Measurements from ENCODE around the gene ZPLD1. TPM values are rescaled to one million over a fixed set of nuclear protein-coding genes. Genes with fewer than 3 reads are reported as not detected.

ZPLD1 gene
- total RNA-seq, 1 experiment from 2014 or later = not detected

DNA sequence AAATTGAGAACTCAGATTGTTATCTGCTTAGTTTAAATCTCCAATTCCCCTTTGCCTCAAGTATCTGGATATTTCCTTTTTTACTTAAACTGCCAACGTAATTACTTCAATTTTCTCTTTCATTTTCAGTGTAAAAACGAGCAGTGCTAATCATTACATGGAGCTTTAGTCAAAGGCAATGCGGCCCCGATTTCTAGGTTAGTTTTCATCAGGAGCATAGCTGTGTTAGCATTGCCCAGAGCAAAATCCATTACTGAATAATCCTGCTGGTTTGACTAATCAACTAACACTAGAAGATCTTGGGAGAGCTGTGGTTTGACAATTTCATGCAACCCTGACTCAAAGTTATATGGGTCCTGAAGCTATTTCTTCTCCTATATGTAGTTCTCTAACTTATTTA lies 46.2 kb downstream of the ZPLD1 start:
- Histone ChIP-seq H3K23ac (ENCODE audit: insufficient read length, low read depth, low read length) (no peak overlapping the region), H2AFZ (ENCODE audit: low read length) (no peak overlapping the region), H2BK15ac (ENCODE audit: low read depth, low read length) (no peak overlapping the region), H3K23me2 (ENCODE audit: insufficient read length, low read depth, low read length, poor library complexity, severe bottlenecking) (no peaks in the 10 kb centered on the region), H3K27ac (ENCODE audit: insufficient read length, low read depth, low read length) (no peak overlapping the region), H3K27me3 (ENCODE audit: insufficient read depth, low read length) (no peaks in the 10 kb centered on the region), H4K8ac (replicated peaks; ENCODE audit: insufficient read length, low read depth, low read length) (no peak overlapping the region), H2BK5ac (ENCODE audit: insufficient read length, low read length) (no peak overlapping the region), H4K91ac (ENCODE audit: insufficient read length, low read depth, low read length) (no peak overlapping the region), H3K79me2 (ENCODE audit: insufficient read depth, low read length) (no peaks in the 10 kb centered on the region), H3K4me1 (ENCODE audit: insufficient read depth, low read length) (no peaks in the 10 kb centered on the region), H3K4ac (ENCODE audit: low read depth, low read length) (no peak overlapping the region), H2BK20ac (ENCODE audit: low read depth, low read length, poor library complexity, severe bottlenecking) (no peak overlapping the region), H3K4me2 (ENCODE audit: insufficient read depth, insufficient read length, low read length) (no peak overlapping the region), H4K5ac (ENCODE audit: insufficient read length, low read depth, low read length) (no peak overlapping the region), H2AK5ac (ENCODE audit: insufficient read length, low read length) (no peak overlapping the region), H3K14ac (ENCODE audit: insufficient read depth, low read length) (no peak overlapping the region), H3K56ac (ENCODE audit: insufficient read length, low read depth, low read length) (no peak overlapping the region), H3K9ac (ENCODE audit: extremely low read depth, insufficient read length, low read length) (no peak overlapping the region), H3T11ph (ENCODE audit: low read length) (no peak overlapping the region), H2BK12ac (ENCODE audit: insufficient read length, low read depth, low read length) (no peak overlapping the region), H3K18ac (ENCODE audit: insufficient read length, low read depth, low read length) (no peak overlapping the region), H3K79me1 (ENCODE audit: insufficient read depth, low read depth, low read length, poor library complexity, severe bottlenecking) (no peaks in the 10 kb centered on the region), H2BK120ac (ENCODE audit: low read depth, low read length, poor library complexity, severe bottlenecking) (no peak overlapping the region), H3K9me3 (ENCODE audit: control insufficient read depth, low read depth, low read length) (no peaks in the 10 kb centered on the region), H4K20me1 (ENCODE audit: control insufficient read depth, insufficient read depth, insufficient read length) (no peaks in the 10 kb centered on the region)
- Mint-ChIP-seq H3K9me3 (no peaks in the 10 kb centered on the region), H3K27me3 (ENCODE audit: low read depth) (no peaks in the 10 kb centered on the region), H3K4me1 (peaks cover 2 to 8% of the 10 kb centered on the region in 2 experiments; a peak in 3 of 4 replicates), H3K27ac (no peak overlapping the region), H3K4me3 (no peak overlapping the region), H3K36me3 (ENCODE audit: insufficient read depth in 1 of 3, low read depth in 3 of 3) (no peaks in the 10 kb centered on the region; a peak in 1 of 7 replicates)
- no peak for DNase-seq
- TF ChIP-seq, protein P1, sequence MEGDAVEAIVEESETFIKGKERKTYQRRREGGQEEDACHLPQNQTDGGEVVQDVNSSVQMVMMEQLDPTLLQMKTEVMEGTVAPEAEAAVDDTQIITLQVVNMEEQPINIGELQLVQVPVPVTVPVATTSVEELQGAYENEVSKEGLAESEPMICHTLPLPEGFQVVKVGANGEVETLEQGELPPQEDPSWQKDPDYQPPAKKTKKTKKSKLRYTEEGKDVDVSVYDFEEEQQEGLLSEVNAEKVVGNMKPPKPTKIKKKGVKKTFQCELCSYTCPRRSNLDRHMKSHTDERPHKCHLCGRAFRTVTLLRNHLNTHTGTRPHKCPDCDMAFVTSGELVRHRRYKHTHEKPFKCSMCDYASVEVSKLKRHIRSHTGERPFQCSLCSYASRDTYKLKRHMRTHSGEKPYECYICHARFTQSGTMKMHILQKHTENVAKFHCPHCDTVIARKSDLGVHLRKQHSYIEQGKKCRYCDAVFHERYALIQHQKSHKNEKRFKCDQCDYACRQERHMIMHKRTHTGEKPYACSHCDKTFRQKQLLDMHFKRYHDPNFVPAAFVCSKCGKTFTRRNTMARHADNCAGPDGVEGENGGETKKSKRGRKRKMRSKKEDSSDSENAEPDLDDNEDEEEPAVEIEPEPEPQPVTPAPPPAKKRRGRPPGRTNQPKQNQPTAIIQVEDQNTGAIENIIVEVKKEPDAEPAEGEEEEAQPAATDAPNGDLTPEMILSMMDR (conservative IDR thresholded peaks at IDR 0.05) = no peak
- no CpG with 5 or more reads among the region's 4 CpGs for WGBS (ENCODE audit: extremely low coverage, insufficient read length, low lambda C conversion rate)

All from H9 (cell line).